KOPT-K1 (cell line): ENCODE results near the gene OR2M2.

Experiments used
- H3K27ac ChIP-seq: fragments of 200-600 bp; sonication (generic); 2 replicates; pipeline ENCODE4 v1.5.1; 2016; ENCODE audit warnings: antibody characterized with exemption, mild to moderate bottlenecking, low read depth, low read length; ENCODE audit not compliant: poor library complexity, severe bottlenecking
- H3K36me3 ChIP-seq: fragments of 200-600 bp; sonication (generic); 2 replicates; pipeline ENCODE4 v1.5.1; 2017; ENCODE audit warnings: antibody characterized with exemption, mild to moderate bottlenecking, low read length, moderate library complexity; ENCODE audit not compliant: insufficient read depth
- H3K9me3 ChIP-seq: fragments of 200-600 bp; sonication (generic); 2 replicates; pipeline ENCODE4 v1.5.1; 2017; ENCODE audit warnings: antibody characterized with exemption, low read length, mild to moderate bottlenecking; ENCODE audit not compliant: insufficient read depth, poor library complexity, severe bottlenecking

The OR2M2 gene

GRCh38 chr1:248174521-248174920 is at the start of gene OR2M2:
Gene OR2M2, plus strand, starts transcription at chr1:248174821. Its CDS starts 5,165 bp downstream, at chr1:248179986.
- no peaks in the 10 kb centered on the region for H3K36me3 ChIP-seq
- no peak within 1 kb of the TSS for H3K27ac ChIP-seq
- H3K9me3 ChIP-seq, result no peaks in the 10 kb centered on the region

GRCh38 chr1:248127653-248128052 is 47.0 kb upstream of the OR2M2 start:
- no peaks in the 10 kb centered on the region for H3K36me3 ChIP-seq
- peaks cover 9% of the 10 kb centered on the region for H3K9me3 ChIP-seq
- H3K27ac ChIP-seq, result no peak overlapping the region

GRCh38 chr1:248136811-248137210 is 37.8 kb upstream of the OR2M2 start:
- H3K9me3 ChIP-seq, result no peaks in the 10 kb centered on the region
- no peaks in the 10 kb centered on the region for H3K36me3 ChIP-seq
- no peak overlapping the region for H3K27ac ChIP-seq

GRCh38 chr1:248140846-248141245 is 33.8 kb upstream of the OR2M2 start:
- H3K27ac ChIP-seq, result no peak overlapping the region
- H3K9me3 ChIP-seq, result no peaks in the 10 kb centered on the region
- no peaks in the 10 kb centered on the region for H3K36me3 ChIP-seq

GRCh38 chr1:248143311-248143710 is 31.3 kb upstream of the OR2M2 start:
- Histone ChIP-seq H3K27ac (no peak overlapping the region), H3K36me3 (no peaks in the 10 kb centered on the region), H3K9me3 (no peaks in the 10 kb centered on the region)

- Histone ChIP-seq H3K36me3 (no peaks in the 10 kb centered on the region), H3K9me3 (no peaks in the 10 kb centered on the region), H3K27ac (no peak within 1 kb of the TSS)
Observed at GRCh38 chr1:248144513-248145198, 30.0 kb upstream of the OR2M2 start, which contains the start of gene OR2M5. Gene OR2M5, plus strand, starts transcription at chr1:248145148. Its CDS starts 0 bp downstream, at chr1:248145148.

- Histone ChIP-seq H3K36me3 (no peaks in the 10 kb centered on the region), H3K27ac (no peak overlapping the region), H3K9me3 (no peaks in the 10 kb centered on the region)
Observed at GRCh38 chr1:248152056-248152827, 22.4 kb upstream of the OR2M2 start.

- H3K36me3 ChIP-seq, result no peaks in the 10 kb centered on the region
- no peaks in the 10 kb centered on the region for H3K9me3 ChIP-seq
- no peak overlapping the region for H3K27ac ChIP-seq
Observed at GRCh38 chr1:248155927-248156326, 18.7 kb upstream of the OR2M2 start.

GRCh38 chr1:248158758-248159157 is 15.9 kb upstream of the OR2M2 start:
- H3K27ac ChIP-seq, result no peak overlapping the region
- H3K36me3 ChIP-seq, result no peaks in the 10 kb centered on the region
- H3K9me3 ChIP-seq, result no peaks in the 10 kb centered on the region

- no peaks in the 10 kb centered on the region for H3K9me3 ChIP-seq
- no peak overlapping the region for H3K27ac ChIP-seq
- H3K36me3 ChIP-seq, result no peaks in the 10 kb centered on the region
Observed at GRCh38 chr1:248164031-248164430, 10.6 kb upstream of the OR2M2 start.

GRCh38 chr1:248165186-248165585 is 9.4 kb upstream of the OR2M2 start:
- no peaks in the 10 kb centered on the region for H3K36me3 ChIP-seq
- no peaks in the 10 kb centered on the region for H3K9me3 ChIP-seq
- no peak overlapping the region for H3K27ac ChIP-seq

GRCh38 chr1:248183996-248184395 is 9.4 kb downstream of the OR2M2 start:
- Histone ChIP-seq H3K36me3 (no peaks in the 10 kb centered on the region), H3K27ac (no peak overlapping the region), H3K9me3 (no peaks in the 10 kb centered on the region)

GRCh38 chr1:248187363-248187762 is 12.7 kb downstream of the OR2M2 start:
- no peaks in the 10 kb centered on the region for H3K9me3 ChIP-seq
- H3K27ac ChIP-seq, result no peak overlapping the region
- no peaks in the 10 kb centered on the region for H3K36me3 ChIP-seq

GRCh38 chr1:248189026-248189425 is 14.4 kb downstream of the OR2M2 start:
- Histone ChIP-seq H3K36me3 (no peaks in the 10 kb centered on the region), H3K27ac (no peak overlapping the region), H3K9me3 (no peaks in the 10 kb centered on the region)

- Histone ChIP-seq H3K9me3 (no peaks in the 10 kb centered on the region), H3K27ac (no peak overlapping the region), H3K36me3 (no peaks in the 10 kb centered on the region)
Observed at GRCh38 chr1:248194117-248194516, 19.5 kb downstream of the OR2M2 start.

- H3K36me3 ChIP-seq, result no peaks in the 10 kb centered on the region
- no peak within 1 kb of the TSS for H3K27ac ChIP-seq
- no peaks in the 10 kb centered on the region for H3K9me3 ChIP-seq
Observed at GRCh38 chr1:248196965-248197364, 22.3 kb downstream of the OR2M2 start, which contains the start of gene OR2M3. Gene OR2M3, plus strand, starts transcription at chr1:248197265. Its CDS starts 5,803 bp downstream, at chr1:248203068.
